Stimulated activated CD8-positive, alpha-beta memory T cell treated with anti-CD3 and anti-CD28 coated beads, Interleukin-4, amount 100 ng/mL, for 1 hour (primary cell): ENCODE results near the gene MXI1.

ENCODE experiments used
- DNase-seq, 2 donors: peaks; one replicate each; pipeline ENCODE4 v3.0.0-alpha.2; 2020; ENCODE audit warnings: low read depth in 2 of 2, low spot score in 1 of 2

Gene MXI1

DNA sequence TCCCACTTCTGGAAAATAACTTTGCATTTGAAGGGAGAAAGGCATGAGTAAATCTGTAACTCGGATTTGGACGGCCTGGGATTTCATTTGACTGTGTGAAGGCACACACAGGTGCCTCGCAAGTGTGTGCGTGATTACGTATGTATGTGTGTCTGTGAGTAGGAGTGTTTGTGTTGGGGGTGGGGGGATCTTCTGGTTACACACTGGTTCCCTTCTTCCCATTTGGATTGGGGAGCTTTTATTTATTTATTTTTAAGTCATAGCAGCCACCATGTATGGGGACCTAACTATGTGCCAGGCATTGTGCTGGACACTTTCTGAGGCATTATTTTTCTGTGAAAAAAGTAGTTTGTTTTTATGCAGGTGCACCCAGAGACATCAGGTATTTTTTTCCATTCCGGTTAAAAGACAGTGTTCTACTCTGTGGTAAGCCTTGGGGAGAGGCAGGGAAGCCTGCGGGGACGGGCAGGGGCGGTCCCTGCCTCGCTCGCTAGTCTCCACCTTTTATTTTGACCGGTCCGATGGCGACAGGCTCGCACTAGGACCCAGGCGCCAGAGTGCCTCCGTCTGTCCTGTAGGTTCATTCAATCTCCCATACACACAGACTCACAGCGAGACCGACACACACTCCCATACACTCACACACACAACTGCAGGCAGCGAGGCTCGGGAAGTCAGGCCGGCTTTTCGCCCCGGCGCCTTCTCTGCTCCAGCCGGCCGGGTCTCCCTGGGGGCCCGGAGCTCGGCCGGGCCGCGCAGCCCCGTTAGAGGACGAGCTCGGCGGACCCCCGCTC, at the start of gene MXI1:
Gene MXI1 (plus strand): TSS at position 595 of the 794 bp plus-strand sequence. CDS start 204 bp downstream, outside the sequence.
- no peak for DNase-seq

DNA sequence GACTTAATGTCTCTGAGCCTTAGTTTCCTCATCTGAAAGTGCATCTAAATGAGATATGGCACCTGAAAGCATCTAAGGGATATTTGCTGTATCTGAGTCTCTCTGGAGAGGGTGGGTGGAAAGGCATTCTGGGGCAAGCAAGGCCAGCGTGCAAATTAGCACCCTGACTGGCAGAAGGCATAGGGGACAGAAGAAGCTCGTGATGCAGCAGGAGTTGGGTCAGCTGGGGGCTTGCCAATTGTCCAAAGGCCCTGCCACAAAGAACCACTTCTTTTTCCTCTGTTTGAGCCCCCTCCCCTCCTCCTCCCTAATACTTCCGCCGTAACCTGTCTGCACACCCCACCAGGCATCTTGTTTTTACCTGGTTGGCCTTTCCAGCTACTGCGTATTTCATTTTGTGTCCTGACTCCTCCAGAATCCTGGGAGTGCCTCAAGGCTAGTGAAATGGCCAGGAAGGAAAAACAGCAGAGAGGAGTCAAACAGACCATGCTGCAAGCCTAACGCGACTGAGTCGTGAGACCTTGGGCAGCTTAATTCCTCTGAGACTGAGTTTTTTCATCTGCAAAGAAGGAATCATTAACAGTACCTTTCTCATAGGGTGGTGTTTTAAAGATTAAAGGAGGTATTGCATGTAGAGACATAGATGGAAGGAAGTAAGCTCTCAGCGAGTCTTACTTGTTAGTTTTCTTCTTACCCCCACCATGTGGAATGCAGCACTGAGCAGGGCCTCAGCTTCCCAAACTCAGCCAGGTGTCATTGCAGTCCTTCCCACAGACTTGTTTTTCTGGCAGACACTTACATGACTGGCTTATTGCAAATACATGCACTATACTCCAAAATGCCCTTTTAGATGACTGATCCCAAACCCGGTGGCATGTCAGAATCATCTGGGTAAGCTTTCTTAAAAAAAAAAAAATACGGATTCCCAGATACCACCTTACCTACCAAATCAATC, 49.1 kb upstream of the MXI1 start:
- DNase-seq, result no peak

DNA sequence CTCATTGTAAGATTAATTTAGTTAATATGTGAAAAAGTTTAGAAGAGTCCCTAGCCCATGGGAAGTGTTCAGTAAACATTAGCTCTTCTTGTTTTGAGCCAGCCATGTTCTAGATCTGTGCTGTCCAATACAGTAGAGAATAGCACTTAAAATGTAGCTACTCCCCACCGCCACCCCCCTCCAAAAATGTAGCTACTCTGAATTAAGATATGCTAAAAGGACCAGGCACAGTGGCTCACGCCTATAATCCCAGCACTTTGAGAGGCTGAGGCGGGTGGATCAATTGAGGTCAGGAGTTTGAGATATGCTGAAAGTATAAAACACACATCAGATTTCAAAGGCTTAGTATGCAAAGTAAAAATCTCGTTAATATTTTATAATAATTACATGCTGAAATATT, 47.3 kb upstream of the MXI1 start:
- DNase-seq, result no peak

DNA sequence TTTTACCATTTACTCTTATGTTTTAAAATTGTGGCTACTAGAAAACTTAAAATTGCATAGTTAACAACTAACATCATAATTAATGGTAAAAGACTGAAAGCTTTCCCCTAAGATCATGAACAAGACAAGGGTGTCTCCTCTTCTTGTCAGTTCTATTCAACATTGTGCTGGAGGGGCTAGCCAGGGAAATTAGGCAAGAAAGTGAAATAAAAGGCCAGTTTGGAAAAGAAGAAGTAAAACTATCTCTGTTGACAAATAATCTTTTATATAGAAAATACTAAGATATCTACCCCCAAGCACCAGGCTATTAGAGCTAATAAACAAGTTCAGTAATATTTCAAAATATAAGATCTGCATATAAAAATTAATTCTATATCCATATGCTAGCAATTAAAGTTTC, 46.9 kb upstream of the MXI1 start:
- DNase-seq, result no peak

DNA sequence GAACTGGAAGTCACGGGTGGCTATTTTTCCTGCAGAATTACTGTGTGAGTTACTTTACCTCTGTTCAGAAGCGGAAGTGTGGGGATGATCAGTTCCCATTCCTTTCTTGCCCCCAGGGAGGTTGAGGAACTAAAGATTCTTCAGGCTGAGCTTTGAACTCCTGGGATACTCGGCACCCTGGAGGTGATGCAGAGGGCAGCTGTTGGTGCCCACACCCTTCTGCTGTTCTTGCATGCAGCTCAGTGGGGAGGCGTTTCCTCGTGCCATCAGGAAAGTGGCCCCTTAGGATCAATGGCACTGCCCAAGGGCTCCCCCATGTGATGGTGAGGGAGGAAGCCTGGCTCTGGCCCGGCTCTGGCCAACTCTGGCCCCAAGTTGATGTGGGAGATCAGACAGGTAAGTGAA, 44.7 kb upstream of the MXI1 start:
- no peak for DNase-seq

DNA sequence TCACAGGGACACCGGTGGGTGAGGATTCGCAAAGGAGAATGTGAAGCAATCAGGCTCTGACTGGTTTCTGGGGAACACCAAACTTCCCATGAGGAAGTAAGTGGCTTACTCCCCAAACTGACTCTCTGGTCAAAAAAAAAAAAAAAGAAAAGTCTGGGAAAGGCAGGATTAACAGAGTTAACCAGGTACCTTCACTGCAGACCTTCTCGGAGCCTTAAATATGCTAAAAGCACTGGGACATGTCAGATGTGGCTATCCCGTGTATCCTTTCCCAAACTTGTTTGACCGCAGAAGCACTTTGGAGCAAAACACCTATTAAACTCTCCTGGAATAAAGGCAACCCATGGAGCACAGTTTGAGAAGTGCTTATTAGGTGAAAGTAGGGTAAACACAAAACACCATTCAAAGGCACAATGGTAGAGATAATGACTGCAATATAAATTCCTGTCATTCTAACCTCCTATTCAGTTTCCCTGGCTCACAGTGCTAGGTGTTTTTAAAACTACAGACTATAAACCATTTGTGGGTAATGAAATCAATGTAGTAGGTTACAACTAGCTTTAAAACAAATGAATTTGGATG, 44.1 kb upstream of the MXI1 start:
- no peak for DNase-seq

DNA sequence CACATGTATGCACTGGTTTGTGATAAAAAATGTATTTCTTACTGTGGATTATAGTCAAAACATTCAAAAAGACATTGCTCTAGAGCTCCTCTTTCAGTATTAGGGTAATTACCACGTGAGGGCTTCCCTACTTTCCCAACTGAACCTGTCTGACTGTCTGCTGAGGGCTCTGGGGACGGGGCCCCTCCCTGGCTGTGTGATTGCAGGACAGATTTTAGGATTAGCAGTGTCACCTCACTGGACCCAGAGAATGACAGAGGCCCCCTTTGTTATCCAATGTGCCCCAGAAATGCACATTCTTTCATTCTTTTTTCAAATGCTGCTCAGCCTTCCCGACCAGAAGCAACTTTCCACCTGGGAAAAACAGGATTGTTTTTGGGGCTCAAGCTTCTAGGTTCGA, 43.6 kb upstream of the MXI1 start:
- DNase-seq, result no peak

DNA sequence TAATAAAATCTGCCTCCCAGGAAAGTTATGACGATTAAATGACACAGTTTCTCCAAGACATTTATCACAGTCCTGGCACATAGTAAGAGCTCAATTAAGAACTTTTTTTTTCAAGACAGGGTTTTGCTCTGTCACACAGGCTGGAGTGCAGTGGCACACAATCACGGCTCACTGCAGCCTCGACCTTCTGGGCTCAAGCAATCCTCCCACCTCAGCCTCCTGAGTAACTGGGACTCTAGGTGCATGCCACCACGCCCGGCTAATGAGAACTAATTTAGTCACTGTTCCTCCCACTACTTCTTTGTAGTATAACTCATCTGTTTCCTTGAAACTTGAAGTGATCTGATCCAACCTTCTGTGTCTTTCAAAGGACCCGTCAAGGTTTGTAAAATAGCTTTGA, 42.2 kb upstream of the MXI1 start:
- no peak for DNase-seq

DNA sequence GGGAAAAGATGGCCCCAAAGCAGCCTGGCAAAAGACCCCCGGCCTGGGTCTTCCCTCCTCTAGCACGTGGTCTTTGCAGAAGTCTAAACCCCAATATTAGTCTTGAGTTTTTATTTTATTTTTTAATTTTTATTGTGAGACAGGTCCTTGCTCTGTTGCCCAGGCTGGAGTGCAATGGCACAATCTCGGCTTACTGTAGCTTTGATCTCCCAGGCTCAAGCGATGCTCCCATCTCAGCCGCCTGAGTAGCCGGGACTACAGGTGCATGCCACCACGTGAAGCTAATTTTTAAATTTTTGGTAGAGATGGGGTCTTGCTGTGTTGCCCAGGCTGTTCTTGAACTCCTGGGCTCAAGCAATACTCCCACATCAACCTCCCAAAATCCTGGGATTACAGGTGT, 40.3 kb upstream of the MXI1 start:
- no peak for DNase-seq

DNA sequence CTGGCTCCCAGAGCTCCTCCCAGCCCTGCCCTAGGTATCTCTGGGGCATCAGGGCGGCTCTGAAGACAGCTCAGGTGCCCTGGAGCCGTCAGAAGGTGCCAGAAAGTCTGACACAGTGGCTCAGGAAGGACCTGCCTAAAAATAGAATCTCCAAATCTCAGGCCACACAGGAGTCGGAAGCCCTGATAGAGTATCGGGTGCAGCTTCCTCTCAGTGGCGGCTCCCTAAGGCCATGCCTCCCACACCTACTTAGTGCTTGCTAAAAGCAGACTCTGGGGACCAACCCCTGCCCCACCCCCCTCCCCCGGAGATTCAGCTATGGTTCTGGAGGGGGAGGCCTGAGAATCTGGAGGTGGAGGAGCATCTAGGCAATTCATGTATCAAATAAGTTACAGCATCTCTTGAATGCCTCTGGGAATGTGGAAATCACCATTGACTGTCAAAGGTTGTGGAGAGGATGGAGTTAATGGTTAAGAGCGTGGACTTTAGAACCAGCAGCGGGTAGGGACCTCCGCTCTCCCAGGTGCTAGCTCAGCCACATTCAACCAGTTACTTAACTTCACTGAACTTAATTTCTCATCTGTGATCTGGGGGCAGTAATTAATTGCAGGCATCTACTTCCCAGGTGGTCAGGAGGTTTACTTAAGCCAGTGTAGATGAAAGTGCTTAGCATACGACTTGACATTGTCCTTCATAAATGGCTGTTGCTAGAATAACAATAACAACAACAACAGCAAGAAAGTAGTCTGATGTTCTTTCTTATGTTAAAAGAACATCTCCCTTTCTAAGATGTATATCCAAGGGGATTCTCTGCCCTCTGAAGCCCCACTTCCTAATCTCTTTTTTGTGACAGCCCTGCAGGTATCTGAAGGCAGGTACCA, 38.6 kb upstream of the MXI1 start:
- DNase-seq, result no peak

DNA sequence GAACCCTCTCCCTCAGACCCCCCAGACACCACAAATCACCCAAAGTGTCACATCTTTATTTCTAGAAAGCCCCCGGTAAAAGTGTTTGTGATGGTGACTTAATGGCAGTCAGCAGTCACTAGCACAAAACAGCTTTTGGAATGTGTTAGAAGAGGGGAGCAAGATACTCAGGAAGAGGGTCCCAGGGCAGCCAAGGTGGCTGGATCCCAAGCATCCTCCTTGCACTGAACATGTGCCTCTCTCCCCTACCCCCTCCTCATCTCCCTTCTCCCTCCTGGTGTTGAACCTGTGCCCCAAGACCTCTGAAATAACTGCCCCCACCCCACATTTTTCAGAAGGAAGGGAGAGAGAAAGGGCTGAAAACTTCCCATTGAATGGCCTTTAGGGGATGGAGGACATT, 37.8 kb upstream of the MXI1 start:
- DNase-seq, result no peak

DNA sequence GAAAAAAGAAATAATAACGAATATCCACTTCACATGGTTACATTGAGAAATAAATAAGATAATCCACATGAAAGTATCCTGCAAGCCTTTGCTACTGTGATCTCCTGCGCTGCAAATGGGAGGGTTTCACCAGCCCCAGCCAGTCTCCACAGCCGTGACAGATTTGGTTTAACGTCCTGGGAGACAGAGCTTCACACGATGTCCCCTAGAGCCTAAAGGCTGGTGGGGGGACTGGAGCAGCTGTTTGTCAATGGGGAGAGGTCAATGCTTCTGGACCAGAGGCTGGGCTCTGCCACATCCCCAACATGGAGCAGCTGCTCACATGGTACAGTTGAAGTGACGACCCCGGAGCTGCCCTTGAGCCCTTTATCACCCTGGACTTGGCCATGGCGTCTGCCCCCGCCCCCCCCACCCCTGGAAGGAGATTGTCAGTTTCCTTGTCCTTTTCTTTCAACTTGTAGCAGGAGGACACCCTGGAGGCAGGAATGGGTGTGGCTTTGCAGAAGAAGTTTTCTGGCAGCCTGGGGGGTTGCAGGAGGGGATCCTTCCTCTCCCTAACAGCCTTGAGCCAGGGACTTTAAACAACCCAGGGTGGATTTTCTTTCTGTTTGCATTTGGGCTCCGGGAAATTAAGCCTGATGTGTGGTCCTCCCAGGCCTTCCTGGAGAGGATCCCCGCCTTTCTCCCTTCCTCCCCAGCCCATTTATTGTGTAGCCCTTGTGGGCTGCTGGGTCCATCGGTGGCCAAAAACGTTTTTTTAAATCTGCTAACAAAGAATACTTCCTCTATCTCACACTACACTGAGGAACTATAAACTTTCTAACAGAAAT, 37.0 kb upstream of the MXI1 start:
- no peak for DNase-seq

DNA sequence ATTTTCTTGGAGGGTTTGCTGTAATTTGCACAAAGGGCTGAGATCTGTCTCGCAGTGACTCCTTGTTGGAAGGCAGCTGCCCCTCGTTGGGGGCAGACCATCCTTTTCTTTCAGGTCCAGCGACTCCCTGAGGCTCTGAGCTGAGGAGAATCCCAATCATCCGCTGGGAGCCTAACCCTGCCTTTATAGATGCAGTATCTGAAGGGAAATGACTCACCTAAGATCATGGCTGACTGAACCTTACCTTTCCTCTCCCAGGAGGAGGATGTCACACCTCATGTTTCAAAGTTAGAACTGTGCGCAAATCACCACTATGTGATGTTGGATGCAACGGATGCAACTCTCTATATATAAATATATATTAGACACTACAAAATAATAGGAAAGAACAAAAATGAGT, 36.4 kb upstream of the MXI1 start:
- no peak for DNase-seq

DNA sequence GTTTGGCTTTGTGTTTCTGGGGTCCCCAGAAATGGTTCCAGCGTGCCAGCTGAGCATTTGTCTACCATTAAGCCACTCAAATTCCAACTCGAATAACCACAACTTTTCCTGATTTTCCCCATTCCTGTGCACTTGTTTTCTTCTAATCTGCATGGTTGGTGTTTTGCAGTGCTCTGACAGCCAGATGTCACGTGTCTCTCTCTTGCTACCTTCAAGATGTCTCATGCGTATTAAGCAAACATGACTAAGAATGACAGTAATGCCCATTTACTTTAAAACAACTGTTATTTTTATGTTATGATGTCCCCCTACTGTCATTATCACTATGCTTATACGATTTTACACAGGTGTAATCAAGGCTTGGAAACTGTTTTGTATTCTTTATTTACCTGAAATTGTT, 35.2 kb upstream of the MXI1 start:
- no peak for DNase-seq

DNA sequence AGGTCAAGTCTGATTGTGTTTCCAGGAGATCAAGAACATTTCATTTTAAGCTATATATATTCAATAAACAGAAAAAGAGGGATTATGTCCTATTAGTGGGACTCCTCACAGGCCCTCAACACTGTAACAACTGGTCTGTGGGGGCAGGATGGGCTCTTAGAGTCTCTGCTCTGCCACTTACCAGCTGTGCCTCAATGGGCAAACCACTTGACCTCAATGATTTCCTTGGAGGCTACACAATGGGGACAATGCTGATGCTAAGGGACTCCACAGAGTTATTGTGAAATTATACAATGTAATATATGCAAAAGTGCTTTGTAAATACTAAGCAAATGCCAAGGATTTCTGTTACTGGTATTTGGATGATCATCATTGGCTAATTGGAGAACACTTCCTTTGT, 33.2 kb upstream of the MXI1 start:
- DNase-seq, result no peak

DNA sequence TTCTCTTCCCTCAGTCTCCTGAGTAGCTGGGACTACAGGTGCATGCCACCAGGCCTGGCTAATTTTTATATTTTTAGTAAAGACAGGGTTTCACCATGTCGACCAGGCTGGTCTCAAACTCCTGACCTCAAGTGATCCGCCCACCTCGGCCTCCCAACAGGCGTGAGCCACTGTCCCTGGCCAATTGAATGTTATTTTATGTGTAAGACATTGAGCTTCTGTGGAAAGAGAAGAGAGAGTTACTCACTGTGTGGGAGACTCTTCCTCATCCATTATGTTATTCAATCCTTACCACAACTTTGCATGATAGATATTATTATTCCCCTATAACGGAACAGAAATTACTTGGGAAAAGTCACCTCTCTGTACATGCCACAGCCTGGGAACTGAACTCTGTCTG, 32.6 kb upstream of the MXI1 start:
- DNase-seq, result no peak

DNA sequence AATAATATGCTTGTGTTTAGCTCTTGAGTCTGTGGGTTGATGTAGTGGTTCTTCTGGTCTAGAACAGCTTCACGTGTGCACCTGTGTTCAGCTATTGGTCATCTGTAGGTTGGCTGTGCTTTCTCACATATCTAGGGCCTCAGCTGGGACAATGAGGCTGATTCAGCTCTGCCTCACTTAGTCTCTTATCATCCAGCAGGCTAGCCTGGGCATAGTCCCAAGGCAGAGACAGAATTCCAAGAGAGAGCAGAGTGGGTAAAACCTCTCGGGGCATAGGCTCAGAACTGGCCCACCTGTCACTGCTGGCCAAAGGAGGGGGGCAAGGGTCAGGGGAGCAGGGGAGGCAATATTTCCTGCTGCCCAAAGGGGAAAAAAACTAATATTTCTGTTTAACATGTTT, 32.0 kb upstream of the MXI1 start:
- DNase-seq, result no peak

DNA sequence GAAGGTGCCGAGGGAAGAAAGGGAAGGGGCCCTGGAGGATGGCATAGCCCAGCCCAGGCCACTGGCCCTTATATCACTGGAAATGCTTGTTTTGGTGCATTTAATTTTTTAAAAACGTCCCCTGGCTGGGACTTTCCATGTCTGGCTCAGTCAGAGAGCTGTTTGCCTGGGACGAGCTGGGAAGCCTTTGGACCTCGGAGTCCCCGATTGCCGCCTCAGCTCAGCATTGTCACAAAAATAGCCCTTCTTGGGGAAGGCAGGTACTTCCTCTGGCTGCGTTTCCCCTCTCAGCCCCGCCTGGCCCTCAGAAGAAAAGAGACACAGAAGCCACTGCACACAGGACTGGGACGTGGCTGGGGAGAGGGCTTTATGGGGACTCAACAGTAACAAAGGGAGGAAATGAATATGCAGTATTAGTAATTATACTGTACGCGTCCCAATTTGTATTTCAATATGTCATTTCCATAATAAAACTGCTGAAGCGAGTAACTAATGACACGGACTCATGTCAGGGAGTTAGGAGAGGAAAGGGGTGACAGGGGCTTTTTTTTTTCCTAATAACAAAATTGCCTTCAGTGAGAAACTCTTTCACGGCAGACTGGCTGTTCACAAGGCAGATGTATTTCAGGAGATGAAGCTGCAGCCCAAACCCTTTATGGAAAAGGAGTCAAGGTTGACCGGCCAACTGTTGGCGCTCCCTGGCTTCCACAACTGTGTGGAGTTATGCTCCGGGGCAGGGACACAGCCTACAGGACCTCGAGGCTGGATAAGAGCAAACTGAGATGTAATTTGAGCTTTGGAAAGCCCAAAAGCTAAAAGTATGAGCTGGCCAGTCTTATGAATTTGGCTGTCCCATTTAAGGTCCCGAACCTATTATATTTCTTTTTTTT, 31.0 kb upstream of the MXI1 start:
- no peak for DNase-seq

DNA sequence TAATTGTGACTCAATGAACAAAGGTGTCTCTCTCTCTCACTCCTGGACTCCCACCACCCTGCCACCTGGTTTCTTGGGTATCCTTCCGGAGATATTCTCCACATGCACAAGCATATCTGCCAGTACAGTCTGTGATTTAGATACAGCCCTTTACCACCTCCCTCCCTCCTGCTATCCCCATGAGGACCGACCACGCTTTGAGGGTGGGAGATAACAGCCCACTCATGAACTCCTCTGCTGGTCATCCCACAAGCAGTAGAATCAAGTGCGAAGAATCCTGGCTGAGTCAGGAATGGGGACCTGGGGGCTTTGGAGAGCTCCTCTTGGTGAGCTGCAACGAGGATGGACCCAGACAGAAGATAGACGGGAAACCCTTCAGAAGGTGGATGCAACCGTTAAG, 28.2 kb upstream of the MXI1 start:
- DNase-seq, result no peak
